ENCODE data around the gene CRCP.
"Not testable (repeated sequence)": the region's sequence is repeated elsewhere in the genome, so short reads cannot be mapped to it uniquely, and the experiment has no call there.

Gene CRCP

GRCh38 chr7:66119245-66119850 is 4.7 kb downstream of the CRCP start:
- no peak overlapping the region for H3K4me3 ChIP-seq (ENCODE audit: low read depth, low read length)
- H3K36me3 ChIP-seq (replicated peaks): peaks cover 5% of the 10 kb centered on the region
- H3K27ac ChIP-seq: no peak overlapping the region
- in situ Hi-C loops (cut with HindIII; ENCODE audit: low pct_ligation_motif_present, low sequenced_read_pairs): no loop called here
- TF ChIP-seq CTCF (IDR thresholded peaks at IDR 0.05; ENCODE audit: low read depth, low read length, missing control alignments): no peak
- DNase-seq: no peak
- H3K27me3 ChIP-seq (replicated peaks): no peaks in the 10 kb centered on the region

DNA sequence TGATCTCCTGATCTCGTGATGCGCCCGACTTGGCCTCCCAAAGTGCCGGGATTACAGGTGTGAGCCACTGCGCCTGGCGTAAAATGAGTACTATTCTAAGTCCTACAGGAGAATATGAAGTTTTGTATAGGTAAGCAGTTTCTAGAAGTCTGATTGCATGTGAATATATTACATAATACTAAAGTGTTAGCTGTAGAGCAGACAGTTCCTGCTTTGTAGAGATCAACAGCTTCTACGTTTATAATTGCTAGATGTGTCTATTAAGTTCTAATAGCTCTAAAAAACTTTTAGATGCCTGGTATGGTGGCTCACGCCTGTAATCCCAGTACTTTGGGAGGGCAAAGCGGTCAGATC is 8.5 kb downstream of the CRCP start:
- H3K36me3 ChIP-seq (replicated peaks): peaks cover 2% of the 10 kb centered on the region
- no peak for TF ChIP-seq CTCF (IDR thresholded peaks at IDR 0.05; ENCODE audit: low read depth, low read length, missing control alignments)
- no peak overlapping the region for H3K27ac ChIP-seq
- no peaks in the 10 kb centered on the region for H3K27me3 ChIP-seq (replicated peaks)
- no peak overlapping the region for H3K4me3 ChIP-seq (ENCODE audit: low read depth, low read length)
- DNase-seq: no peak
- in situ Hi-C loops (cut with HindIII; ENCODE audit: low pct_ligation_motif_present, low sequenced_read_pairs): no loop called here

DNA sequence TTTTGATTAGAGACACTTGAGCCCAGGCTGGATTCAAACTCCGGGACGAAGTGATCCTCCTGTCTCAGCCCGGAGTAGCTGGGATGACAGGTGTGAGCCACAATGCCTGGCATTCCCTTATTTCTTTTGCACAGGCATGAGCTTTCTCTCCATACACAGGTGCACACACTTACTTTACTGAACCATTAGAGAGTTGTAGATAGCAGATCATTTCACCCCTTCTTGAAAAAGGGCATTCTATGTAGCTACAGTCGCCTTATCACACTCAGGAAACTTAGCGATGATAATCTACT is 9.9 kb downstream of the CRCP start:
- H3K36me3 ChIP-seq (replicated peaks); H3K27ac ChIP-seq; in situ Hi-C loops (cut with HindIII; ENCODE audit: low pct_ligation_motif_present, low sequenced_read_pairs); DNase-seq; H3K27me3 ChIP-seq (replicated peaks); H3K4me3 ChIP-seq (ENCODE audit: low read depth, low read length): not testable (repeated sequence)

DNA sequence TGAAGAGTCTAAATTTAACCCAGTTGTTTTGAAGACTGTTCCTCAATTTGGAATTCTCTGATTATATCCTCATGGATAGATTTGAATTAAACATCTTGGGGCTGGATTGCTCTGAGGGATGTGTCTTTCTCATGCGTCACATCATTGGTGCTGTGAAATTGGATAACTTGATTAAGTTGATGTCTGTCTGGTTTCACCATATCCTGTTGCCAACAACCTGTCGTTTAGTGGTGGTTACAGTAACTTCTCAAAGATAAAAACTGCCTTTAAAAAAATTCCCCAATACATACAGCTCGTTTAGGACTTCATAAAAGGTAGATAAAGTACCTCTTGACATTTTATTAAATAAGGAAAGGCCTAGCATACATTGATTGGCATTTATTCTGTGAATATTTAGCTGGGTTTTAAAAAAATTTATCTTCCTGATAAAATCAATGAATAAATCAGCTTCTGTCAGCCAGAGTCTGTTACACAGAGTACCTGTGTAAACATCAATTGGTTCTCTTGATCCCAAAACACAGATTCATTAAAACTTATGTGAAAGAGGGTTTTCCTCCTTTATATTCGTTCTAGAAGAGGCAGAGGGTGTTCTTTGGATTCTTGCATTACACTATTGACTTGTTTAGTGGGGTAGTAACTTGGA is 10.5 kb downstream of the CRCP start:
- no peak overlapping the region for H3K4me3 ChIP-seq (ENCODE audit: low read depth, low read length)
- no peak for TF ChIP-seq CTCF (IDR thresholded peaks at IDR 0.05; ENCODE audit: low read depth, low read length, missing control alignments)
- in situ Hi-C loops (cut with HindIII; ENCODE audit: low pct_ligation_motif_present, low sequenced_read_pairs): no loop called here
- no peaks in the 10 kb centered on the region for H3K27me3 ChIP-seq (replicated peaks)
- no peak overlapping the region for H3K27ac ChIP-seq
- DNase-seq: no peak
- H3K36me3 ChIP-seq (replicated peaks): peaks cover 2% of the 10 kb centered on the region

GRCh38 chr7:66125781-66126352 is 11.2 kb downstream of the CRCP start:
- H3K36me3 ChIP-seq (replicated peaks); H3K27ac ChIP-seq; DNase-seq; in situ Hi-C loops (cut with HindIII; ENCODE audit: low pct_ligation_motif_present, low sequenced_read_pairs); H3K27me3 ChIP-seq (replicated peaks); H3K4me3 ChIP-seq (ENCODE audit: low read depth, low read length): not testable (repeated sequence)

GRCh38 chr7:66127172-66127571 is 12.5 kb downstream of the CRCP start:
- DNase-seq; H3K27me3 ChIP-seq (replicated peaks); H3K4me3 ChIP-seq (ENCODE audit: low read depth, low read length); H3K27ac ChIP-seq; in situ Hi-C loops (cut with HindIII; ENCODE audit: low pct_ligation_motif_present, low sequenced_read_pairs): not testable (repeated sequence)
- peaks cover 16% of the 10 kb centered on the region for H3K36me3 ChIP-seq (replicated peaks)

- H3K27ac ChIP-seq: peak overlapping the region; percentile 39
- no peaks in the 10 kb centered on the region for H3K27me3 ChIP-seq (replicated peaks)
- H3K36me3 ChIP-seq (replicated peaks): peaks cover 37% of the 10 kb centered on the region
- in situ Hi-C loops (cut with HindIII; ENCODE audit: low pct_ligation_motif_present, low sequenced_read_pairs): no loop called here
- H3K4me3 ChIP-seq (ENCODE audit: low read depth, low read length): no peak overlapping the region
- TF ChIP-seq CTCF (IDR thresholded peaks at IDR 0.05; ENCODE audit: low read depth, low read length, missing control alignments): no peak
- DNase-seq: peak; percentile 29
Observed at GRCh38 chr7:66138994-66139752, 24.5 kb downstream of the CRCP start.
